ENCODE measurements around the gene AMOTL1.

The AMOTL1 gene

DNA sequence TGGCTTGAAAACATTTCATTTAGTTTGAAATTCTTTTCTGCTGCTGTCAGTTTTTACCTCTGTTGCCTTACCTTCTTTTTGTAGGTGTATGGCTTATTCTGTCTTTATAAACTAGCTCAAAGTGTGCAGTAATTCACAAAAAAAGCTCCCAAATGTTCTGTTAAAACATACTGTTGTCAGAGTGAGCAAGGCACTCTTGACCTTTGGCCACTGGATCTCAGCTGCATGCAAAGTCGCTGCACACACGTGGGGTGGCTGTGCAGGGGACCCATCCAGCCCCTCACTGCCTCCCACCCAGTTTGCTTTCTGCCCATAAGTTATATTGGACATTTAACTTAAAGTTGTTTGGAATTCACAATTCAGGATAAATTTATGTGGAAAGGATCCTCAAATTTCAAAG lies 92.2 kb downstream of the AMOTL1 start:
- no peak for DNase-seq (ENCODE audit: low read depth, low spot score)
- ChIA-PET CTCF (no interaction called here), POLR2A (no interaction called here)
- H3K4me3 ChIP-seq (ENCODE audit: low read depth, low read length) = no peak overlapping the region
- no peak for TF ChIP-seq CTCF (IDR thresholded peaks at IDR 0.05; ENCODE audit: insufficient read depth, low read length, missing control alignments)

DNA sequence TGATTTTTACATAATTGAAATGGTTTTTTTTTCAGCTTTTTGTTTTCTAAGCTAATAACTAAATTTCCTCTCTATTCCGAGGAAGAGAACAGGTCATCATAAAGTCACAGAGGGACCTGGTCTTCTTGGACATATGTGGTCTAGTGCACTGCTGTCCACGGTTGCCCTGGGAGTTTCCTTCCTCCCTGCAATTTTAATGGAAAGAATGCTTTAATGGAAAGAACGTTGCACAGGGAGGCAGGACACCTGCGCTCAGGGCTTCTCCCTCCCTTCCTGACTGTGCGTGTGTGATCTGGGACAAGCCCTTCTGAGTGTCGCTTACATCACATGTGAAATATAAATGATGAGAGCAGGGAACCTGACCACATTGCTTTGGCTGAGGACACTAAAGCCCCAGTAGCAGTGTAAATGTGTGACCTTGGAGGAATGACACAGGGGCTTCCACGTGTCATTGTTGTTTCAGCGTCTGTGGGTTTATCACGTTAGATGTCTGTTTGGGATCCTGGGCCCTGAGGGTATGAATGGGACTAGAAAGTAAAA lies 93.2 kb downstream of the AMOTL1 start:
- TF ChIP-seq CTCF (IDR thresholded peaks at IDR 0.05; ENCODE audit: insufficient read depth, low read length, missing control alignments) = no peak
- DNase-seq (ENCODE audit: low read depth, low spot score) = no peak
- H3K4me3 ChIP-seq (ENCODE audit: low read depth, low read length) = no peak overlapping the region
- POLR2A ChIA-PET = no interaction called here
- CTCF ChIA-PET = interaction anchor here (1.7 kb wide), 1 partner anchor 107 kb away, joined by 4 read pairs; no protein-coding TSS in a partner anchor

- H3K4me3 ChIP-seq (ENCODE audit: low read depth, low read length) = no peak overlapping the region
- no peak for TF ChIP-seq CTCF (IDR thresholded peaks at IDR 0.05; ENCODE audit: insufficient read depth, low read length, missing control alignments)
- DNase-seq (ENCODE audit: low read depth, low spot score) = no peak
- ChIA-PET CTCF (interaction anchor here (0.6 to 2.3 kb wide), 5 partner anchors 10 to 239 kb away, joined by 3 to 9 read pairs (median 6); no protein-coding TSS in a partner anchor), POLR2A (no interaction called here)
These were observed 95.0 kb downstream of the AMOTL1 start for GRCh38 chr11:94862926-94863880.

DNA sequence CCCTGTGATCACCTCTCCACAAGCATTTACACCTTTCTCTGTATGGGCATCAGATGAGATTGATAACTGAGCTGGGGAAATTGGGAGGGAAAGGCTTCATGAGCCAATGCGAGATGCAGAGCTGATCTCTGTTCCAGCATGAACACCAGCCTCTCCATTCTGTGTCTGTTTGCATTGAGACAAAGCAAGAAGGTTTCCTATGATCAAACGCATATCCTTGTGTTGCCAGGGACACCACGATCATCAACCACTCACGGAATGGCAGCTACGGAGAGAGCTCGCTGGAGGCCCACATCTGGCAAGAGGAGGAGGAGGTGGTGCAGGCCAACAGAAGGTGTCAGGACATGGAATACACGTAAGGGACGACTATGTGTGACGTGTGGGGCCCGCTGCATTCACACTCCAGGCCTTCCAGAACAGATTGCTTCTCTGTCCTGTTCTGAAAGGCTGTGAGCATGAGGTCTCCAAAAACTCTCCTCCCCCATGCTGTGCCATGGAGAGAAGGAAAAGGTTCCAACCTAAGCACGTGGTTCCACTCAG lies 96.4 kb downstream of the AMOTL1 start:
- ChIA-PET POLR2A (no interaction called here), CTCF (interaction anchor here (1.8 to 2.3 kb wide), 2 partner anchors 9 to 79 kb away, joined by 6 to 9 read pairs; no protein-coding TSS in a partner anchor)
- DNase-seq (ENCODE audit: low read depth, low spot score) = no peak
- TF ChIP-seq CTCF (IDR thresholded peaks at IDR 0.05; ENCODE audit: insufficient read depth, low read length, missing control alignments) = no peak
- H3K4me3 ChIP-seq (ENCODE audit: low read depth, low read length) = no peak overlapping the region

DNA sequence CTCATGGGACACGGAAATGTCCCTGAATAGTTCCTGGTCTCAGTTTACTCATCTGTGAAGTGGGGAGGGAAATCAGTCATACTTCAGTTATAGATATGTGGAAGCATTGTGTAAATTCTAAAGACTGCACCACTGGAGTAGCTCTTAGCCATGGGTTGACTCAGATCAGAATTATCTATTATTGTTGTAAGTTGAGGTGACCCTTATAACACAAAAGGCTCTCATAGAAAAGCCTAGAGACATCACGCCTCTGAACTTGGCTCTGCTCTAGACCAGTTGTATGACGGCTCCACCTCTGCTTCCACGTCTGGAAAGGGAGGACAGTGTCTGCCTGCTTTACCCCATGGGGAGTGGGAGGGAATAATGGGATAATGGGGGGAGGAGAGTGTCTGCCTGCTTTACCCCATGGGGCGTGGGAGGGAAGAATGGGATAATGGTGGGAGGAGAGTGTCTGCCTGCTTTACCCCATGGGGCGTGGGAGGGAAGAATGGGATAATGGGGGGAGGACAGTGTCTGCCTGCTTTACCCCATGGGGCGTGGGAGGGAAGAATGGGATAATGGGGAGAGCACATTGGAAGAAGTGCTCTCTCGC lies 98.2 kb downstream of the AMOTL1 start:
- H3K4me3 ChIP-seq (ENCODE audit: low read depth, low read length) = no peak overlapping the region
- no peak for DNase-seq (ENCODE audit: low read depth, low spot score)
- ChIA-PET CTCF (interaction anchor here (1.2 to 2.1 kb wide), 3 partner anchors 82 to 245 kb away, joined by 3 to 7 read pairs (median 3); no protein-coding TSS in a partner anchor), POLR2A (no interaction called here)
- TF ChIP-seq CTCF (IDR thresholded peaks at IDR 0.05; ENCODE audit: insufficient read depth, low read length, missing control alignments) = no peak

Measured in AG04449 (cell line).